Activated CD4-positive, alpha-beta T cell treated with anti-CD3 and anti-CD28 coated beads, Interleukin-10, Interleukin-2, amounts not matched to agents 100 ng/mL and 50 ng/mL, durations not matched to agents 16 hours and 8 hours (primary cell): ENCODE measurements around the gene NCOA7.
"Not testable (repeated sequence)": the region's sequence is repeated elsewhere in the genome, so short reads cannot be mapped to it uniquely, and the experiment has no call there.

ENCODE experiments used
- DNase-seq: peaks from one replicate; pipeline ENCODE4 v3.0.0-alpha.2; 2020

Gene NCOA7

DNA sequence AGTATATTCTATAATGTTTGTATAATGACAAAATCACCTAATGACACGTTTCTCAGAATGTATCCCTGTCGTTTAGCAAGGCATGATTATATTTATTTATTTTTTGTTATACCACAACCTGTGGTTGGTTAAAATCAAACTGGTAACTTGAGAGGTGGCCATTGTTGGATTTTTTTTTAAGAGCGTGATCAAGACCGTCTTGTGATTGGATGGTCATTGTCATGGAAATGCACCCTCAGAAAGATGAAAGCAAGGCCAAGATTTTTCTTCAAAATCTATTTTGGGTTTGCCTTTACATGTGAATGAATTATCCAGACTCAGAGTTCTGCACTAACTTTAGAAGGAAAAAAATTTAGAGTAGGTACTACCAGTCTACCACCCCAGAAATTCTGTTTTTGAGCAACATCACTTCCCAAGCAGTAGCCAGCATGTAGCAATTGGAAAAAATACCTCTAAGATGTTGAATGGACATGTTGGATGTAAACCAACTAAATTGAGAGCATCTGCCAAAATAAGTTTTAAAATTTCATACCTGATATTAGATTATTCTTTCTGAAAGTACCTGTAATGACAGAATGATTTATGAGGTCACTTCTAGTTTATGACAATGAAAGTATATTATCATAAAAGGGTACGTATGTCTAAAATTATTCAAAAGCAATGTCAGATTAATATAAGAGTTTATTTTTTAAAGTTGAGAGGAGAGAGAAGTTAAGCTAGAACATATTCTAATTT, 50.8 kb downstream of the NCOA7 start:
- DNase-seq, result no peak

DNA sequence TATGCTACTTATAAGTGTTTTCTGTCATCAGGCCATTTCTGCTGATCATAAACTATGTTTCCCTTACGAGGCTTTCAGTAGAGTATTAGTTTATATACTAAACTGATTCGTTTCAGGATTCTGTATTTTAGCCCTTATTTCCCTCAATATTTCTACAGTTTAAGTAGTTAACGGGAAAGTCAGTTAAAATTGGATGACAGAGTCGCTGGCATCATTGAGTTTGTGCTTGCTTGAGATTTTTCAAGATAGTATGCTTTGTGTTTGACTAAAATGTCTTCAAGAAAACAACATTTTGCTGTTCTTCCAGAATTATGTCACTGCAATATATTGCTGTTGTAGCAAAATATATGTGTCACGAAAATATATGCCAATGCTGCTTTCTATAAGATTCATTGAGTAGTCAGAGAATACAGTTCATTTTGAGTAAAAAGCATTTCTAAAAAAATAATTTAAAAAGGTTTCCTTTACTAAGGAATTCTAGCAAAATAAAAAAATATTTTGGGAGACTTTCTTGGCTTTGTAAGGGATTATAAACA, 51.4 kb downstream of the NCOA7 start:
- DNase-seq, result no peak

- DNase-seq, result no peak
Observed at GRCh38 chr6:125843593-125843992, 52.8 kb downstream of the NCOA7 start.

GRCh38 chr6:125844989-125845388, 54.2 kb downstream of the NCOA7 start:
- DNase-seq, result no peak

- DNase-seq, result no peak
Observed at GRCh38 chr6:125846292-125847024, 55.7 kb downstream of the NCOA7 start.

DNA sequence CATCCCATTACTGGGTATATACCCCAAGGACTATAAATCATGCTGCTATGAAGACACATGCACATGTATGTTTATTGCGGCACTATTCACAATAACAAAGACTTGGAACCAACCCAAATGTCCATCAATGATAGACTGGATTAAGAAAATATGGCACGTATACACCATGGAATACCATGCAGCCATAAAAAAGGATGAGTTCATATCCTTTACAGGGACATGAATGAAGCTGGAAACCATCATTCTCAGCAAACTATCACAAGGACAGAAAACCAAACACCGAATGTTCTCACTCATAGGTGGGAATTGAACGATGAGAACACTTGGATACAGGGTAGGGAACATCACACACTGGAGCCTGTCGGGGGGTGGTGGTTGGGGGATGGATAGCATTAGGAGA, 57.5 kb downstream of the NCOA7 start:
- DNase-seq, result not testable (repeated sequence)

DNA sequence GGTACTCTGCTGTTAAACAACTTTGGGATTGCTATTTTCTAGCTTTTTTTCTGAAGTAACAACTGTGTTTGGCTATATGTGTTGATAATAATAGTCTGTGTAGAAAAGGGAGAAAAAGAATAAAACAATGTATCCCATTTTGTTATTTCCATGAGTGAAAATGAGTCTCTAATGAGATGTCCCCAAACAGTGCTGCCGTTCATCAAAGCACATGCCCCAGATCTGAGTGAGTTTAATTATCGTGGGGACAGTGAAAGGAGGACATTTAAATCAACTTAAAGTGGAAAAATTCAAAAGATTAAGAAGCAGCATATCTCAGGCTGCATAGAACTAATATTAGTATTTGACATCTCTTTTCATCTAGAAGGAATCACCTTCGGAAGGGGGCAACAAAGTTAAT, 59.6 kb downstream of the NCOA7 start:
- no peak for DNase-seq

DNA sequence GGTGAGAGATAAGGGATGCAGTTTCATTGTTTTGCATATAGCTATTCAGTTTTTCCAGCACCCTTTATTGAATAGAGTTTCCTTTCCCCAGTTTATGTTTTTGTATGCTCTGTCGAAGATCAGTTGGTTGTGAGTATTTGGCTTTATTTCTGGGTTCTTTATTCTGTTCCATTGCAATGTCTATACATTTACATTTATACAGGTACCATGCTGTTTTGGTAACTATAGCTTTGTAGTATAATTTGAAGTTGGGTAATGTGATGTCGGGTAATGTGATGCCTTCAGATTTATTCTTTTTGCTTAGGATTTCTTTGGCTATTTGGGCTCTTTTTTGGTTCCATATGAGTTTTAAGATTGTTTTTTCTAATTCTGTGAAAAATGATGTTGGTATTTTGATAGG, 61.8 kb downstream of the NCOA7 start:
- no peak for DNase-seq

GRCh38 chr6:125853168-125853567, 62.4 kb downstream of the NCOA7 start:
- no peak for DNase-seq

GRCh38 chr6:125853756-125854155, 63.0 kb downstream of the NCOA7 start:
- no peak for DNase-seq

DNA sequence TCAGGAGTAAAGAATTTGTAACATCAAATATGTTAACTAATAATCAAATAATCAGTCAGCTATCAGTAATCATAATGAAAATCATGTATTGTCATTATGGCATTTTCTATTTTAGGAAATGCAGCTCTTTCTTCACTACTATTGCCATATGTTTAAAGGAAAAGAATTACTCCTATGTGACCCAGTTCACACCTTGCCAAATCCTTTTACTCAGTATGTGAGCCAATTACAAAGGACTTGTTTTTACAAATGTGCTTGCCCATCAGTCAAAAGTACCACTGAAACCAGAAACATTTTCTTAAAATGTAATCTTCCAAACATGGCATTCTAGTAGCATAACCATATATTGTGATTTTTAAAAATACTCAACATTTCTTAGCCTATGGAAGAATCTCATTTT, 63.6 kb downstream of the NCOA7 start:
- DNase-seq, result no peak

- DNase-seq, result peak; percentile 41
Observed at GRCh38 chr6:125855783-125856182, 65.0 kb downstream of the NCOA7 start.

GRCh38 chr6:125857846-125858245, 67.1 kb downstream of the NCOA7 start:
- DNase-seq, result no peak

DNA sequence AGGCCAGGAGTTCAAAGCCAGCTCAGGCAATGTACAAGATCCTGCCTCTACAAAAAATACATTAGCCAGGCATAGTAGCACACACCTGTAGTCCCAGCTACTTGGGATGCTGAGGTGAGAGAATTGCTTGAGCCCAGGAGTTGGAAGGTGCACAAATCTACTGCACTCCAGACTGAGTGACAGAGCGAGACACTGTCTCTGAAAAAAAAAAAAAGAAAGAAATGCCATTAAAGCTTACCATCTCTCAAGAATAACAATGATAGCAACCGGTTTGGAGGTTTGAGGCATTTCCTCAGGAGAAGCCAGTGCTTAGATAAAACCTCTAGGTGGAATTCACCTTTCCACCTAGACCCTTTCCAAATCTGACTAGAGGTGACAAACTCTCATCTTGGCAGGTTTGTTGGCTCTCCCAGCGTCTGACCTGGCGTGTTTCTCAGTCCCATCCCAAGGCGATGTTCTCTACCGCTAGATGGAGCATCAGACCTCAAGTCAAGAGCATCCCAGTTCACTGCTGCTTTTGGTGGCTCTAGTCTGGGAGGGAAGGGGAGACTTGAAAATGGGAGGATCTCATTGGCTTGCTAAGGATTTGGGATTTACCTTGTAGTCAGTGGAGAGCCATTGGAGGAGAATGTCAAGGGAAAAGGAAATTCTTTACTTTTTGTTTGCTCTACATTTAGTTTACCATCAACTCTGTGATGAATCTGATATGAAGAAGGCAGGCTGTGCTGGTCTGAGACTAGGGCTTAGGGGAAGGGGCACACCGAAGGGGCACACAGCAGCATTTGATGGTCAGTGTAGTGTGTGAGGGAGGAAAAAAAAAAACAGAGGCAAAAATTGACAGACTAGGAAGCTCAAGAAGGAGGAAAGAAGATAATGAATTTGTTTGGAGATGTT, 67.9 kb downstream of the NCOA7 start:
- DNase-seq, result peak; percentile 41

- no peak for DNase-seq
Observed at GRCh38 chr6:125859727-125860126, 69.0 kb downstream of the NCOA7 start.

DNA sequence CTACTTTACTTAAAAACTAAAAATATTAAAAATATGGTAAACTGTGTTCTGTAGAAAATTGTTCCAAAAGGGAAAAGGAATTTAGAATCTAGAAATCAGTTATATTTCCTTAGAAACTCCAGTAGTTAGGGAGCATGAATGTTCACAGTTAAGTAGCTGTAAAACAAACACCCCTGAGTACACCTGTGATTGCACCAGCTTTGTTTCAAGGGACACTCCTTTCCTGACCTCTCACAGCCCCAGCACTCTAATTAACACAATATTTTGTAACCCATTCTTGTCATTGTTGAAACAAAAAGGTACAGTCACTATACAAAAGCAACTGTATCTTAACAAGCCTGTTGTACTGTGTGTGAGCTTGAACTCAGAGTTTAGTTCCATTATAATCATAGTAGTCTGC, 72.3 kb downstream of the NCOA7 start:
- no peak for DNase-seq

DNA sequence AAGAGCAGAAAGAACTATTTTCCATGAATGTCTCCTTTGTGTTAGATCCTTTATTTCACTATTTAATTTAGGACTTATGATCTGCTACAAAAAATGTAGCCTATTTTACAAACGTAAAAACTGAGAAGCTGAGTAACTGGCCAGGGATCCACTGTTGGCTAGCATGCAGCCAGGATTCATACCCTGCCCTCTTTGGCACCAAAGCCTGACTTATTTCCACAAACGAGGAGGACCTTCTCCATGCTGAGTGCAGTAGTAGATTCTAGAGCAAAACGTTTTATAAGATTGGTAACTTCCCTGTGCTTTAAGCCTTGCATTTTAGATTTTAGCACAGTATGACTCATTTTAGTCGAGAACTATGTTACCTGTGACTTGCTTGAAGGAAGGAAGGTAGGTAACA, 74.3 kb downstream of the NCOA7 start:
- DNase-seq, result no peak

DNA sequence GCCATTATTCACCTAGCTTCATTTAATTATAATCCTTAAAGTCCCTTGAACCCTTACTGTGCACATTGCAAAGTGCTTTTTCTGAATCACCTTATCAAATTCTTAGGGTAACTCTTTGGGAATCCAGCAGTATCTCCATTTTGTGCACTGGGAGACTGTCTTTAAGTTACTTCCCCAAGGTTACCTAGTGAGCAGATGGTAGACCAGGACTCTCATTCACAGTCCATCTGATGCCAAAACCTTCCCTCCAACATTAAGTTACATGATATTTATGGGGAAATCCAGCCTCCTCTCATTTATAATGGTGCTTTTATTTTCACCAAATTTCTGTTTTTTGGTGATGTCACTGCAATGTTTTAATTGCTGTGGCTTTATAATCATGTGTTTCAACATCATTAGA, 75.7 kb downstream of the NCOA7 start:
- no peak for DNase-seq

GRCh38 chr6:125867483-125867942, 76.8 kb downstream of the NCOA7 start:
- DNase-seq, result no peak

GRCh38 chr6:125868252-125868651, 77.5 kb downstream of the NCOA7 start:
- DNase-seq, result no peak

DNA sequence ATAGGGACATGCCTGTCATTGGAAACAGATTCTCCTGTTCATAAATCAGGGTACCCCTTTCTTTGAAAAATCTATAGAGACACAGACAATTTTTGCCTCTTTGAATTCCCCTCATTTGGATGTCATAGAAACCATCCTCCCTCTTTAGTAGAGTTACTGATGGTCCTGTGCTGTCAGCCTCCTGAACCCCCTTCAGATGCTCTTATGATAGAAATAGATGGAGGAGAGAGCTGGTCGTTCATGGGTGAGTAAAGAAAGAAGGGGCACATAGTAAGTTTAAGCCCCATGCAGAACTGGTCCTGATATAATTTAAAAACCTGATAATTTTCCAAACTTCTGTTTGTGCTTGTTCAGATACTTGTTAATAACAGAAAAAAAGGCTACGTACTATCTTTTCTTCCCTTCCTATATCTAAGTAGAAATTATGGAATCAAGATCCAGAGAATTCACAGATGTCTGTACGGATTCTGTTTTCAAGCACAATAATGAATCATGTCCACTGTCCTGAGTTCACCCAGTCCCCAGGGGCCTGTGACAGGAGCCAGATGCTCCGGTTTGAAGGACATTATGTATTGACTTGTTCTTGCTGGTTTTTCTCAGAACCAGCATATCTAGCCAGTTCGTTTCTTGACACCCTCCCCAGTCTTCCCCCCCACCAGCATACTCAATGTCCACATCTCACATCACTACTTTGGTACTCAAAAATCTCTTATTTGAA, 78.1 kb downstream of the NCOA7 start:
- no peak for DNase-seq

DNA sequence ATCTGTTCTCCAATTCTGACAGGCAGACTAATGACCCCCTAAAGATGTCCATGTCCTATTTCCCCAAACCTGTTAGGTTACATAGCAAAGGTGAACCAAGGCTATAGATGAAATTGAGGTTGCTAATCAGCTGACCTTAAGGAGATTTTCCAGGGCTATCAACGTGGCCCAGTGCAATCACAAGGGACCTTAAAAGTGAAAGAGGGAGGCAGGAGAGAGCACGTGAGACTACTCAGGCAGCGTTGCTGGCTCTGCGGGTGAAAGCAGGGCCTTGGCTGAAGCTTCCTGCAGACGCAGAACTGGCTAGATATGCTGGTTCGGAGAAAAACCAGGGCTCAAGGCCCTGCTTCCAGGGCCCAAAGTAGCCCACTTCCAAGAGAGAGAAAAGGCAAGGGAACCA, 78.7 kb downstream of the NCOA7 start:
- no peak for DNase-seq

DNA sequence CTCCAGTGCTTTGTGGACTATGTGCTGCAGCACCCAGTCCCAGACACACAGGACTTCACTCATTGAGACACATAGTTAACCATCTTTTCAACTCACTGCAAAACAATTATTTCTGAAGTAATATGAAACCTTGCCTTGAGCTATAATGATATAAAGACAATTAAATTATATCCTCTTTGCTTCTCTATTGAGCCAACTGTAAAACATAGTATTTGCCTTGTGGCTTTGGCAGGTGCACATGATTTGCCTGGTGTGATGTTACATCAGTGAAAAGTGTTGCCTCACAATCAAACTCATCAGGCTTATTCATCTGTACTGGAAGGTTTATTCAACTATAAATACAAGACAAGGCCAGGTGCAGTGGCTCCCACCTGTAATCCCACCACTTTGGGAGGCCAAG, 80.6 kb downstream of the NCOA7 start:
- no peak for DNase-seq
